GM21526 (cell line): ENCODE measurements around the gene MSS51.

Experiments
- ATAC-seq: cut with Tn5 transposase; IDR thresholded peaks from one replicate; pipeline ENCODE4 v1.9.1; 2021; ENCODE audit warnings: moderate library complexity; ENCODE audit not compliant: unreplicated experiment, low FRiP score

MSS51 gene

GRCh38 chr10:73433538-73433867 is at the start of gene MSS51:
MSS51 (minus strand) TSS chr10:73433561; CDS start chr10:73428284, 5,277 bp downstream.
- no peak for ATAC-seq

- no peak for ATAC-seq
Measured at GRCh38 chr10:73480158-73480557, 46.8 kb upstream of the MSS51 start.

GRCh38 chr10:73478636-73479035 is 45.3 kb upstream of the MSS51 start:
- no peak for ATAC-seq

GRCh38 chr10:73471226-73471625 is 37.9 kb upstream of the MSS51 start:
- ATAC-seq, result no peak

- no peak for ATAC-seq
Measured at GRCh38 chr10:73469579-73469978, 36.2 kb upstream of the MSS51 start.

- no peak for ATAC-seq
Measured at GRCh38 chr10:73467206-73467605, 33.8 kb upstream of the MSS51 start.

GRCh38 chr10:73465978-73466726 is 32.8 kb upstream of the MSS51 start:
- ATAC-seq, result no peak

GRCh38 chr10:73460897-73461296 is 27.5 kb upstream of the MSS51 start:
- no peak for ATAC-seq

GRCh38 chr10:73459683-73460314 is 26.4 kb upstream of the MSS51 start:
- no peak for ATAC-seq

- no peak for ATAC-seq
Measured at GRCh38 chr10:73456187-73456890, 23.0 kb upstream of the MSS51 start.

GRCh38 chr10:73449113-73449512 is 15.8 kb upstream of the MSS51 start:
- ATAC-seq, result no peak

GRCh38 chr10:73448384-73448783 is 15.0 kb upstream of the MSS51 start:
- ATAC-seq, result no peak

- ATAC-seq, result no peak
Measured at GRCh38 chr10:73446926-73447325, 13.6 kb upstream of the MSS51 start.

- no peak for ATAC-seq
Measured at GRCh38 chr10:73444457-73444856, 11.1 kb upstream of the MSS51 start.

GRCh38 chr10:73439605-73440312 is 6.4 kb upstream of the MSS51 start:
- no peak for ATAC-seq

- no peak for ATAC-seq
Measured at GRCh38 chr10:73439055-73439454, 5.7 kb upstream of the MSS51 start.

GRCh38 chr10:73432646-73433537 is 469 bp downstream of the MSS51 start:
- no peak for ATAC-seq

- ATAC-seq, result no peak
Measured at GRCh38 chr10:73426318-73426717, 7.0 kb downstream of the MSS51 start.

GRCh38 chr10:73424478-73424877 is 8.9 kb downstream of the MSS51 start:
- ATAC-seq, result no peak

GRCh38 chr10:73423309-73423708 is 10.1 kb downstream of the MSS51 start:
- ATAC-seq, result no peak
